Epithelial cell of prostate (primary cell): ENCODE results near the gene CXCL12.

Experiments used
- DNase-seq: peaks from one replicate; pipeline ENCODE4 v3.0.0-alpha.2; 2011; ENCODE audit warnings: low read depth, low spot score
- H3K27ac ChIP-seq: fragments of 450-650 bp; 2 replicates; pipeline ENCODE4 v1.5.1; 2017; ENCODE audit warnings: mild to moderate bottlenecking

The CXCL12 gene

DNA sequence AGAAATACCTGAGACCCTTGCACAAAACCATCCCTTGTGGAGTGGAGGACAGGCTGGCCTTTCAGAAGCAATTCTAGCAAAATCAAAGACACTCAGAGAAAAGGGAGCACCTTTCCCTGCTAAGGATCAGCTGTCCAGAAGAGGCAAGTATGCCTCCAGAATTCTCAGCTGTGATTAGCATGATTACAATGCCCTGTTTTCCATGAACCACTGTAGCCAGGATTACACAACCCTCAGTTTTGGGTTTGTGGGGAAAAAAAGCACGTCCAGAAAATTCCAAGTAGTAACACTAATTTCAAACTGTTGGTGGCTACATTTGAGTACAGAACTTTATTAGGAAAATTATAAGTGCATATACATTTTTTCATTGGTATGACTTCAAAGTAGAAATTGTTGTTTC lies 15.0 kb downstream of the CXCL12 start:
- no peak for DNase-seq
- no peak overlapping the region for H3K27ac ChIP-seq

DNA sequence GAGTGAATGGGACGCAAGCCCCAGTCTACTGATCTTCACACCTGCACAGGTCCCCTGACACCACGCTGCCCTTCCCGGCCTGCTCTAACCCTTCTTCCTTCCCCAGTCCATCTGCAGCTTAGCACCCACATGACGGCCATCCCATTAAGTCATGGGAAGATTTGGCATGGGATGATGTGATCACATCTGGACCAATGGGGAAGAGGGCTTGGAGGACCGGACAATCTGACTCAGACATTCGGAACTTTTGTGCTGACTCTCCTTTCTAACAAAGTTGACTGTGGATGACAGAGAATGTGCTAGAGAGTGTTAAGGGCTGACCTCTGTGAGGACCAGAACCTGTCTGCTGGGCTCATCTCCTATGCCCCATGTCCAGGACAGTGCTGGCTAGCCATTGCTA lies 15.6 kb downstream of the CXCL12 start:
- H3K27ac ChIP-seq = no peak overlapping the region
- DNase-seq = no peak

DNA sequence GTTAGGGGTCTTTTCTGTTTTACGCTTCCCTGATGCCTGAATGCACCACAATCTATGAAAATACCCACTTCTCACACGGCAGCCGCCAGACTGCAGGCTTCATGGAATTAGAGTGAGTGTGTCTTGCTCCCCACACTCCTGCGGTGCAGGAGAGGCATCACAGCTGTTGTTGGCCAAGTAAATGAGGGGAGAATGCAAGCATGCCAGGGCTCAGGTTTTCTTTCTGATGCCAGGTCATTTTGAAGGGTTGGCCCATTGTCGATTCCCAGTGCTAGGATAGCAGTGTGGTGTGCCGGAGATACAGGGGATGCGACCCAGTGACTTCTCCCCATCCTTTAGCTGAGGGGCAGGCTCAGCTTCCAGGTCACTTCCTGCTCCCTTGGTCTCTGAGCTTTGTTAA lies 16.3 kb downstream of the CXCL12 start:
- DNase-seq = no peak
- no peak overlapping the region for H3K27ac ChIP-seq

DNA sequence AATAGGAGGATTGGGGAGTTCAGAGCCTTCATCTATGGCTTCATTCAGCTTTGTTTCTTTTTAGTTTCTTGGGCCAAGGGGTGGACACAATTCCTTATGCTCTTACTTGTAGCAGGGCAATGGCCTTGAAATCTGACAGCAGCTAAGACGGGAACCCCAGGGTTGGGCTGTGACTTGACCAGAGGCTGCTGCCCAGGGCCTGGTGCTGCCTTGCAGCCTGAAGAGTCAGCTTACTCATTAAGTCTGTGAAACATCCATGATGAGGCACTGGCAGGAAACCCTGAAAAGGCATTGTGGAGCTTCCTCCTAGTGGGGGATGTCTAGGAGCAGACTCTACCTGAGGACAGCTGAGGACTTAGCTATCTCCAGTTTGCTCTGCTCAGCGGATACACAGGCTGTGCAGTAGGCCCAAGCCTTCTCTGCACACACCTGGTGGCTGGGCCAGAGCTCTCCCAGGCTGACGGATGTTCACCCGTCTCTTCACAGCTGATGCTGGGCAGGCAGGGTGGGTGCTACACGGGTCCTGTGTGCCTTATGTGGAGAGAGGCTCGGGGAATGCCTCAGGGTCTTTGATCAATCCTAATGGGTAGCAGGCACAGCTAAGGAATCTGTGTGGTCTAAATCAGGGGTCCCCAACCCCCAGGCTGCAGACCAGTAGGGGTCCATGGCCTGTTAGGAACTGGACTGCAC lies 17.8 kb downstream of the CXCL12 start:
- no peak for DNase-seq
- H3K27ac ChIP-seq = no peak overlapping the region

DNA sequence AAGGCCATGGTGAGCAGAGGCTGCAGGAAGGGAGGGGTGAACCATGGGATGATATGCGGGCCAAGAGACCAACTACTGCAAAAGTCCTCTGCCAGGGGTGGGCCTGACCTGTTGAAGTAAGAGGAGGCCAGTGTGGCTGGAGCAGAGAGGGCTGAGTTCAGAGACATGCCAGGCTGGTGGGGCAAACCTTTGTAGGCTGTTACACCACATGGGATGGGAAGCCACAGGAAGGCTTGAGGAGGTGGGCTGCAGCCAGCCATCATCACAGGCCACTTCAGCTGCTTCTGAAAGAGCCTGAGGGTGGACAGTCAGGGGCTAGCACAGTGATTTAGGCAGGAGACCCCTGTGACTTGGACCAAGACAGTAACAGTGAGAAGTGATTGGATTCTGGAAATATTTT lies 20.3 kb downstream of the CXCL12 start:
- no peak for DNase-seq
- no peak overlapping the region for H3K27ac ChIP-seq

DNA sequence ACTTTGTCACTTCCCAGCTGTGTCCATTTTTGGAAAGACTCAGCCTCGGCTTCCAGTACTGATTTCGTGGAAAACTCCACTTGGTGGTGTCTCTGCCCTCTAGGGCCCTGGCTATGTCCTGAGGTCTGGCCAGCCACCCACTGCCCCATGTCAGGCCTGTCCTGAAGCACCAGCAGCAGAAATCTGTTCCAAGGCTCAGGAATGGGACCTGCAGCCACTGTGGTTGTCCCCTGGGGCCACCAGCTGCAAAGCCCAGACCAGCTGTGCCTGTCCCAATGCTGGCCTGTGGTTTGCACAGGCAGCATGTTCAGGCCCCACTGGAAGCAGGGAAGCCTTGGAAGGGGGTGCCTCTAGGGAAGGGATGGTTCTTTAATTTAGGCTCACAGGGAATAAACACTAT lies 21.2 kb downstream of the CXCL12 start:
- no peak for DNase-seq
- H3K27ac ChIP-seq = no peak overlapping the region

DNA sequence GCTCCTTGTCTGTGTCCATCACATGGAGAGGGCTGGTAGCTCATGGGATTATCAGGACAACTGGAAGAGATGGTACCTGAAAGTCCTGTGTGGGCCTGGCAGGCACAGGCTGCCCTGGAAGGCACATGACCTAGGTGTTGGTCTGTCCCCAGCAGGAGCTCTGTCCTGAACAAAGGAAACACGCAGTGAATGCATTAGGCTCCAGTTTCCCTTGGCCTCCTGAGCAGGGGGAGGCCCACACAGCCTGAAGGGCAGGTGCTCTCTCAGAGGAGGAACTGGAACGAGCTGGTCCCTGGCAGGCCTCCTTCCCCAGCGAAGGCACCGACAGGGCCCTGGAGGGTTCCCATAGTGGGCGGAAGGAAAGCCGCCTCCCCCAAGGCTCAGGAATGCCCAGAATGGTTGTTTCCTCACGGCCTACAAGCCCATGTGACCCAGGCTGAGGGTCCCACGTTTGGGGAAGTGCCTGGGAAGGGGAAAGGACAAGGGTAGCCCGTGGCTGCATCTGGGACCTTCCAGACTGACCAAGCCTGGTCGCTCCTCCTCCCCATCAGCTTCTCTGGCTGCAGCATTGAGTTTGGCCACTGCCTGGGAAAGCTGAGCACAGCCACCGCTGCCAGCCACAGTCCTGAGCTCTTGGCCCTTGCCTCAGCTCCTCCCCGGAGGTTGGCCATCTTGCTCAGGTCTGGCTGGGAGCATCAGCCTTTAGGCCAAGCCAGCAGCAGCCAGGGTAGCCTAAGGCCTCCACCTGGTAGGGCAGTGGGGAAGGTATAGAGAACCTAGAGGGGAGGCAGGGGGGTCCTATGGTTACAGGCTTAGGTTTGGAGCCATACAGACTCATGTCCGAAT lies 21.8 kb downstream of the CXCL12 start:
- DNase-seq = no peak

DNA sequence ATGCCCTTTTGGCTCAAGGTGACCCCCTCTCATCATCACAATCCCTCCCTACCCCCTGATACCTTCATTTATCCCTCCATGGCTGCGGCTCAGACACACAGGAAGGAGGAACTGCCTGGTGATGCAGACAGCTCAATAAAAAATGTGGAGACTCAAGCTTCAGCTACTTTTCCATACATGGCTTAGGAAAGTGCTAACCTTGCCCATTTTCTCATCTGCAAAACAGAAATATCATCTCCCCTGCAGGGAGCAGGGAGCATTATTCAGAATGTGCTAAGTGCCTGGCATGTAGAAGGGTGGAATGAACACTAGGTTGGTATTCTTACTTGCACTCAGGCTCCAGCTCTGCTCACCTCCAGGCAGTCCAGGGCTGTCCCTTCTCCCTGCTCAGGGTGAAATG lies 23.8 kb downstream of the CXCL12 start:
- DNase-seq = no peak
- H3K27ac ChIP-seq = no peak overlapping the region

More for the DNA sequence above, 21.8 kb downstream of the CXCL12 start:
- no peak overlapping the region for H3K27ac ChIP-seq

DNA sequence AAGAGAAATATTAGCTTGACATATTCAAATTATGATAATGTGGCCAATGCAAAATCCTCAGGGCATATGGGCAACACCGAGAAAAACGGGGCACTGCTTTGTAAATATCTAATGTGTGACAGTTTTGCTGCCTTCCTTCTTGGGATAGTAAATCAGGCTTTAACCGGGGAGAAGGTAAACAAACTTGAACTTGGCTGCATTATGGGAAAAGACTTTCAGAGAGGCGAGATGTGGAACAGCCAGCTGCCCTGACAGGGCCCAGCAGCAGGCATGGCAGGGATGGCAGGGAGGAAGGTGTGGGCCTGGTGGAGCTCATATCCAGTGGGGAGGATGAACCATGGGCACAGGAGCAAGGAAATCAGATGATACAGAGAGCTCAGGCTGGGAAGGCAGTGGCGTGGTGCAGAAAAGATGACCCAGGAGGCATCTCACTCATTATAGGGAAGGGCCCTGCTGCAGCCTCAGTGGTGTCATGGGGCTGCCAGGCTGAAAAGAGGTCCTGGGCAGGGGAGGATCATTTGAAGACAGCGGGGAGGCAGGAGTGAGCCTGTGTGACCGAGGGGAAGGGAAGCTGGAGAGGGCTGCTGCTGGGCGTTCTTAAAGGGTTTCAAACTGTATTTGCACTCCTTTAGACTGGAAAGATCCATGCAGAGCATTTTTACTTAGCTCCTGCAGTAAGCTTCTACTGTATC lies 26.7 kb downstream of the CXCL12 start:
- no peak for DNase-seq
- H3K27ac ChIP-seq = no peak overlapping the region

DNA sequence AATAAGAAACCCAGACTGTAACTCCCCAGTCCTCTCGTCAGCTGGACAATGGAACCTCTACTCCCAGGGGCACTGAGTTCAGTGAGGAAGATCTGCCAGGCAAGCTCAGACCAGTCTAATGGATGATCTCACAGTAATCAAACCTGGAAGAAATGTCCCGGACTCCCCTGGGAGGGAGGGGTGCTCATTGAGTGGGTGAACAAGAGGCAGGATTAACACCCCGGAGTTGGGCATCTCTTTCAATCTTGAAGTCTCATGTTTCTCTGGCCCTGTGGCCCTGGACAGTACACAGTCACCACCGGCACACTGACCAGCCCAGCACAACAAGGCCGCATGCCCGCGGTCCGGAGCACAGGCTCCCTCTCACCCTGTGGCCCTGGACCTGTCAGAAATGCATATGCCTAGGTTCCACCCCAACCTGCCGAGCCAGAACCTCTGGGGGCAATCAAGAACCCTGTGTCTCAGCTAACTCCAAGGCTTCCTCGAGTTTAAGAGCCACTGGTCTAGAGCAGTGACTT lies 27.8 kb downstream of the CXCL12 start:
- H3K27ac ChIP-seq = no peak overlapping the region
- DNase-seq = no peak

DNA sequence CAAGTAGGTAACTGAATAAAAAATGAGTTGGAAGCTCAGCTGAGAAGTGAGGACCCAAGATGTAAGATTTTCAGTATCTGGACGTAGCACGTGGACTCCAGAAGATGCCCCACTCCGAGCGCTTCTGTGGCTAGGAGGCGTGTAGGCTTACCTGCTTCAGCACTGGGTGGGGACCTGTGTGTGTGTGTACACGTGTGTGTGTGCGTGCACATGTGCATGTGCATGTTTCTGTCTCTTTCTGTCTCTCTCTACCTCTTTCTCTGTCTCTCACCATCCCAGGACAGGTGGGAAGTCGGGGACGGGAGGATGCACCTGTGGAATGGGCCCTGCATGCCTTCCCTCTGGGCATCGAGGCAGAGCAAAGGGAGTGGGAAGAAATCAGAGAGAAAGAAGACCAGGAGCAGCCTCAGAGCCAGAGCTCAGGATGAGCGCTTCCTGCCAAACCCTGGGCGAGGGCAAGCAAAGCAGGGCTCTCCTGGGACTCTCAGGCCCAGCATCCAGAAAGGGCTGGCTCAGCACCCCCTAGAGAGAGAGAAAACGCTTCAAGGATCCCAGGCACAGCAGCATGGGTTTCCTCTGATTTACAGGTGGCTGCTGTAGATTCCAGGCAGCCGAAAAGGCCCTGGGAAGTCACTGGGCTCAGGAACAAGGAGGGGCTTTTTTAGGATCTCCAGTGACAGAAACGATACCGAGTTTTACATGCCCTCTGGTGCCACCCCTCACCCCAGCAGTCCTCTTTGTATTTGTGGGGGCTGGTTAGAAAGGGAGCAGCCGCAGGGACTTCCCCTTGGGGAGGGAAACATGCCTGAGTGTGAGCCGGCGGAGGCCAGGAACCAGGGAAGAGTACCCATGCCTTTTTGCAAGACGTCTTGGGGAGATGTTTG lies 28.5 kb downstream of the CXCL12 start:
- no peak overlapping the region for H3K27ac ChIP-seq
- no peak for DNase-seq

DNA sequence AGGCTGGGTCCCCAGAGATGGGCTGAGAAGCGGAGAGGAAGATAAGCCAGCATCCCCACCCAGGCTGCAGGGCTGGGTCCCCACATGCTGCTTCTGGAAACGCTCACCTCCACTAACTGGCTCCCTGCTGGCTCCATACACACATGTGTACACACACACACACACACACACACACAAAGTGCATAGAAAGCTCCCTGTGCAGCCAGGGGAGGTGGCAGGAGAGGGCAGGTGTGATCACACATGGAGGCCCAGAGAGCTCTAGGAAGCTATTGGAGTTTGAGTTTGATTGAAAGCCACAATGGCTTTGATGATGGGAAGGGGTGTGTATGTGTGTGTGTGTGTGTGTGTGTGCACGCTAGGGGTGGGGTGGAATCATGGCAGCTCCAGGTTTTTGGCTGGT lies 29.3 kb downstream of the CXCL12 start:
- DNase-seq = no peak
- H3K27ac ChIP-seq = no peak overlapping the region

DNA sequence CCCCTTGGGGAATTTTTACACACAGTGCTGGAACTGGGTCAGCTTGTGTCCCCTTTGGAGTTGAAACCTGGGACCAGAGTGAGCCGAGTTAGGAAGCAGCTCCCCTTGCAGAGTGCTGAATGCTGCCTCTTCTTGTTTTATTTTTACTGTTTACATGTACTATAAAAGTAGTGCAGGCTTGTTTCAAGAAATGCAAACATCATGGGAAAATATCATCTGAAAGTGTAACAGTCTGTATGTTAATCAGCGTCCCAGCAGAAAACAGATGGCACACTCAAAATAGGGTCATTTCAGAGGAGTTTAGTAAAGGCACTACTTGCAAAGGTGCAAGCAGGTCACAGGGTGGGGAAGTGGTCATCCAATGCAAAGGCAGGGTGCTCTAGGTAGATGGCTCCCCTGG lies 30.1 kb downstream of the CXCL12 start:
- H3K27ac ChIP-seq = no peak overlapping the region
- DNase-seq = no peak

DNA sequence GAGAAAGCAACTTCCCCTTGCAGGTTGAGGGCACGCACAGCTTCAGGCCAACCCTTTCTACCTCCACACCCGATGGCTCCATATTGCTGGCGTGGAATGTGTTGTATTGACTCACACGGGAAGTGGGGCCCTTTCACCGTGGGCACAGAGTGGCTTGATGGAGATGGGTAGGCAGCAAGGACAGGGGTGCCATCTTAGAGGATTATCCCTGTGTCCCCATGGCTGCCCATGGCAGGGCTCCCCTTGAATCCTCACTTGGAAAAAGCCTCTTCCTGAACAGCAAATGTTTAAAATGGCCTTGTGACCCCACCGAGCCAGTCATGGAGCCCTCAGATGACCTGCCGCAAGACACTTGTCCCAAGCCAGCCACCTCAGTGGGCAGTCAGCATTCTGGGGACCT lies 31.2 kb downstream of the CXCL12 start:
- no peak overlapping the region for H3K27ac ChIP-seq
- DNase-seq = no peak

DNA sequence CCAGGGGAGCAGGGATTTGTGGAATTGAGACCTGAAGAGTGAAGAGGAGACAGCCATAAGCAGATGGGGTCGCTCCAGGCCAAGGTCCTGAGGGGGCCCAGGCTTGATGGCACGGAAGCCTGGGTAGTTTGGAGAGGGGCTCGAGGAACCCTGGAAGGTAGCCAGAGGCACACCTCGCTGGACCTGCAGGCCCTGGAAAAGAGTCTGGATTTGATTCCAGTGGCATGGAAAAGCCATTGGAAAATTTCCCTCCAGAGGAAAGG lies 31.8 kb downstream of the CXCL12 start:
- no peak for DNase-seq
- no peak overlapping the region for H3K27ac ChIP-seq

DNA sequence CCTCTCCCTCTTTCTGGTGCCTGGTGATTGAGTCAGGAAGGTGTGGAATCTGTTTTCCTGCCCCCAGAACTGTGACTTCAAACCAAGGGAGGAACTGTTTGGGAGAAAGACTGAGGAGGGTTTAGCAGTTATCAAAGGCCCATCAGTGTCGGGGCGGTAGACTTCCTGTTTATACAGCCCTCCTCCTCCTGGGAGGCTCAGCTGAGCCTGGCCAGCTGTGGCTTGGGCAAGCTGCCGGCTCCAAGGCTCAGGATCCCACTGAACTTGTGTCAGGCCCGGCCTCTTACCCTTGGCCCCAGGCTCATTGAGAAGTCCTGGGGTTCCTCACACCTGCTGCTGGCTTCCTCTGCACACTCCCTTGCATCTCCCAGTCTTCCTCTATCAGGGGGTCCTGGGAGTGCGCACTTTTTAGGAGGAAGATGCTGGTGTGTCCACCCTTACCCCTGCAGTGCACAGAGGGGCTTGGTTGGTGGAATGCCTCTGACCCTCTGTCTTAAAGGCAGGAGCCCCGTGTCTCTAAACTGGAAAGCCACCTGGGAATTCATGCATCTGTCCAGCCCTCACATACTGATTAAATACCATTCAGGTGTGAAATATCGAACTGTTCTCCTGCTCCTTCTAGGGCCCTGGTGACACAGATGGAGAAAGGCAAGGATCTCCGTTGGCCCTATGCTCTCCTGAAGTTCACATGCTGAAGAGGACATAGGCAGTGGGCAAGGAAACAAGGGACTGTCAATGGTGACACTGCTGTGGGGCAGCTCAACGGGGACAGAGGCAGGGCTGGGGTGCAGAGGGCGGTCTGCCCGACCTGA lies 32.4 kb downstream of the CXCL12 start:
- DNase-seq = no peak
- no peak overlapping the region for H3K27ac ChIP-seq

DNA sequence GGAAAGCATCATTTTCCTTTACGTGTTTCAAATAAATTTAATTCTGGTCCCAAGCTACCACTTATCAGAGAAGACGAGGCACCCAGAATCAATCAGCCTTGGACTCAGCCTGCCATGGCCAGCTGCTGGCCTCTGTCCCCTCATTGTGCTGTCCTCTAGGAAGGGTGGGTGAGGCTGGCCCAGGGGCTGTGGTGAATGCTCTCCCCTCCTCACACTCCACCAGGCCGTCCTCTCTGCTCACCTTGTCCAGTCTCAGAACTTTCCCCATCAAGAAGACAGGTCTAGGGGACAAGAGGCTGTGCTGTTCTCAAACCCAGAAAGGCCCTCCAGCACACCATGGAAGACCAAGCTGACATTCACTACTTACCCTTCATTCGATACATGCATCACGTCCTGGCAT lies 36.4 kb downstream of the CXCL12 start:
- no peak for DNase-seq
- H3K27ac ChIP-seq = no peak overlapping the region

DNA sequence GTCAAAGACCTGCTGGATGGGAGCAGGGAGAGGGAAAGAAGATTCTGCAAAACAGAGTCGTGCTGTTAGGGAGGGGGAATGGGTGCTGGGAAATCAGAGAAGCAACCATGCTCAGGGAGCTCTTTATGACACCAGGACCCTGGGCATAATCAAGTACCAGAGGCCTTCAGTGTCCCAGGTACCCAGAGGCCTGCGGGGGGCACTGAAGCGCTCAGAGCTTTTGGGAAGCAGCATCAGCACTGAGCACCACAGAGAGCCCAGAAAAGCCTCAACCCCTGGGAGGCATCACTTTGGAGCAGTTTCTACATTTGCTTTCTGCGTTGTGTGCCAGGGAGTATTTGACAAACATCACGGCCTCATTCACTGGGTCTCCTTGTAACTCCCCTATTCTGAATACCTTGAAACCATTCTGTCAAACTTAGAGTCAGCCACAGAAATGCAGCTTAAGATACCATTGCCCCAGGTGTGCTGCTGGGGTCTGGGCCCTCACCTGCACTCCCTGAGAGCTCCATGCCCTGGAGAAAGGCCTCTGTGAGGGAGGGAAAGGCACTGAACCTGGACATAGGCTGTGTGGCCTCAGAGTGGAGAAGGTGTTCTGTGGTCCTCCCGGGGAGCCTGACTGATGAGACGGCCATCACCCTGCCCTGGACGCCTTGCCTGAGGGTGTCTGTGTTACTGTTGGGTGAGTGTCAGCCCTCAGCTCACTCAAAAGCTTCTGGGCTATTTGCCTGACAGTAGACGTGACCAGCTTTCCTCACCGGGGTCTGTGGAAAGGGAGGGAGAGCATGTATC lies 37.1 kb downstream of the CXCL12 start:
- H3K27ac ChIP-seq = no peak overlapping the region
- no peak for DNase-seq

DNA sequence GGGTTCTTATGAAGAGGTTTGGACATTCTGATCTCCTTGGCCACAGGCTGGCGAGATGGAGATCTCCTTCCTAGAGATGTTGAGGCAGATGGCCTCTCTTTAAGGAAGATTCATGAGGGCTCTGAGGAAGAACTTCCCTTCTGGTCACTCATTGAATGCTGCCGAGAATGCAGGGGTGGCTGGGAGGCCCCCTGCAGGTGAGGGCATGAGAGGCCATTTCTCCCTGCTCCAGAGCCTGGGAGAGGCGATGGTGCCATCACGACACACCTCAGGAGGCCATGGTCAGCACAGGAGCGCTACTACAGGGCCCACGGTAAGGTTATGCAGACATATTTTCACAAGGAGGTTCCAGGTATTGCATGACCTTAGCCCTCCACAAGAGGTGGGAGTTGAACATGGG lies 40.2 kb downstream of the CXCL12 start:
- H3K27ac ChIP-seq = no peak overlapping the region
- no peak for DNase-seq
